HCT116 (cell line): ENCODE measurements around the gene TNIK. TPM values are rescaled to one million over a fixed set of nuclear protein-coding genes. Genes with fewer than 3 reads are reported as not detected.

Experiments
- ATAC-seq: fragments of 200-7000 bp; cut with Tn5 transposase; 2 replicates; pipeline ENCODE4 v1.9.1; 2020; ENCODE audit warnings: mild to moderate bottlenecking, moderate library complexity
- BruUV-seq: library from RNA; stranded (reverse); fragments of 400-500 nt; replicated peaks from 2 replicates; lab custom pipeline; 2021; lab: Mats Ljungman, UMichigan
- CTCF ChIA-PET: fragments of 300-600 bp; sonication (Branson Sonifier 250); formaldehyde crosslinking; loops from one replicate; lab custom pipeline; 2021; ENCODE audit warnings: antibody characterized with exemption; lab: Charles Lee
- POLR2A ChIA-PET: fragments of 300-600, 350-600 bp; sonication (Branson Sonifier 250); formaldehyde crosslinking; loops from one replicate; lab custom pipeline; 2021; ENCODE audit warnings: antibody characterized with exemption; lab: Charles Lee
- RAD21 ChIA-PET, 2 experiments: fragments of 300-600 bp; sonication (Branson Sonifier 250); formaldehyde crosslinking; loops; one replicate each; lab custom pipeline; 2023; ENCODE audit warnings: low total read pairs in 2 of 2; ENCODE audit not compliant: uncharacterized antibody in 2 of 2, unreplicated experiment in 2 of 2, low non-redundant PET in 1 of 2; lab: Charles Lee
- DNase-seq: peaks from one replicate; pipeline ENCODE4 v3.0.0-alpha.2; 2010; ENCODE audit warnings: low read depth, low spot score
- H2AFZ ChIP-seq: fragments of 200-600 bp; shearing (Covaris generic), sonication (generic); 2 replicates; pipeline ENCODE4 v1.6.1; 2017; ENCODE audit warnings: low read depth, mixed run types, mixed read lengths, antibody characterized with exemption, low read length; ENCODE audit not compliant: poor library complexity, severe bottlenecking
- H3K27ac ChIP-seq: 2 replicates; pipeline ENCODE4 v1.5.1; 2012; ENCODE audit warnings: low read depth, low read length
- H3K27me3 ChIP-seq: fragments of 200-600 bp; sonication (generic); 2 replicates; pipeline ENCODE4 v1.6.1; 2016; ENCODE audit warnings: mixed run types, low read length, mixed read lengths; ENCODE audit not compliant: insufficient read depth
- H3K36me3 ChIP-seq, 2 experiments: fragments of 200-500 bp in 1 of 2; fragments of 200-600 bp in 1 of 2; sonication (Bioruptor generic) in 1 of 2; sonication (generic) in 1 of 2; 2 replicates each; pipeline versions ENCODE4 v1.5.1 to v1.6.1; 2014 to 2016; ENCODE audit warnings: low read length in 2 of 2, inconsistent platforms in 1 of 2, mixed read lengths in 1 of 2, mixed run types in 1 of 2; ENCODE audit not compliant: insufficient read depth in 2 of 2, control insufficient read depth in 1 of 2
- H3K4me1 ChIP-seq, 2 experiments: fragments of 200-600 bp in 1 of 2; sonication (generic) in 1 of 2; 2 replicates each; pipeline versions ENCODE4 v1.5.1 to v1.6.1; 2012 to 2017; ENCODE audit warnings: low read length in 2 of 2, inconsistent platforms in 1 of 2, mild to moderate bottlenecking in 1 of 2, mixed read lengths in 1 of 2, mixed run types in 1 of 2, moderate library complexity in 1 of 2; ENCODE audit not compliant: insufficient read depth in 2 of 2, control insufficient read depth in 1 of 2
- H3K4me2 ChIP-seq: fragments of 200-600 bp; sonication (generic); 2 replicates; pipeline ENCODE4 v1.6.1; 2017; ENCODE audit warnings: mixed run types, low read length, mixed read lengths
- H3K4me3 ChIP-seq, 2 experiments: fragments of 200-600 bp in 1 of 2; sonication (generic) in 1 of 2; replicated peaks in 1 of 2; 2 replicates each; pipeline ENCODE4 v1.5.1; 2011 to 2016; ENCODE audit warnings: low read length in 2 of 2, control low read depth in 1 of 2, low read depth in 1 of 2, mild to moderate bottlenecking in 1 of 2, mixed read lengths in 1 of 2, mixed run types in 1 of 2
- H3K79me2 ChIP-seq: fragments of 200-600 bp; sonication (generic); 2 replicates; pipeline ENCODE4 v1.6.1; 2017; ENCODE audit warnings: mild to moderate bottlenecking, mixed run types, low read length, moderate library complexity, mixed read lengths; ENCODE audit not compliant: insufficient read depth
- H3K9ac ChIP-seq: fragments of 200-600 bp; sonication (generic); 2 replicates; pipeline ENCODE4 v1.6.1; 2016; ENCODE audit warnings: low read length, mixed read lengths
- H3K9me2 ChIP-seq: fragments of 200-600 bp; sonication (generic), shearing (Covaris generic); 2 replicates; pipeline ENCODE4 v1.6.1; 2017; ENCODE audit warnings: mixed run types, mild to moderate bottlenecking, moderate library complexity; ENCODE audit not compliant: insufficient read depth
- H3K9me3 ChIP-seq, 2 experiments: fragments of 200-500 bp in 1 of 2; fragments of 200-600 bp in 1 of 2; sonication (Bioruptor generic) in 1 of 2; sonication (generic) in 1 of 2; 2 replicates each; pipeline ENCODE4 v1.6.1; 2014 to 2017; ENCODE audit warnings: low read length in 2 of 2, mixed read lengths in 2 of 2, inconsistent platforms in 1 of 2, low read depth in 1 of 2, mild to moderate bottlenecking in 1 of 2, mixed run types in 1 of 2, moderate library complexity in 1 of 2; ENCODE audit not compliant: control insufficient read depth in 1 of 2, insufficient read depth in 1 of 2
- H4K20me1 ChIP-seq: fragments of 200-600 bp; sonication (generic), shearing (Covaris generic); 2 replicates; pipeline ENCODE4 v1.6.1; 2017; ENCODE audit warnings: mixed run types, mild to moderate bottlenecking, moderate library complexity; ENCODE audit not compliant: insufficient read depth
- CEBPB ChIP-seq: IDR thresholded peaks from 2 replicates; pipeline ENCODE4 v1.6.1; 2012; ENCODE audit warnings: low read depth
- CTCF ChIP-seq, 3 experiments: fragments of 200-600 bp in 1 of 3; sonication (generic) in 1 of 3; IDR thresholded peaks in 2 of 3; conservative IDR thresholded peaks in 1 of 3; 2 replicates each; pipeline ENCODE4 v1.5.1; 2012 to 2017; ENCODE audit warnings: low read depth in 2 of 3, low read length in 2 of 3, antibody characterized with exemption in 1 of 3, borderline replicate concordance in 1 of 3, control low read depth in 1 of 3, mild to moderate bottlenecking in 1 of 3, mixed read lengths in 1 of 3, mixed run types in 1 of 3, moderate library complexity in 1 of 3; ENCODE audit not compliant: insufficient read depth in 1 of 3
- EGR1 ChIP-seq: IDR thresholded peaks from 2 replicates; pipeline ENCODE4 v1.6.1; 2012; ENCODE audit warnings: low read depth
- ELF1 ChIP-seq: IDR thresholded peaks from 2 replicates; pipeline ENCODE4 v1.6.1; 2012; ENCODE audit warnings: low read depth, borderline replicate concordance
- EZH2 ChIP-seq: fragments of 200-600 bp; sonication (generic); IDR thresholded peaks from 2 replicates; pipeline ENCODE4 v1.6.1; 2017; ENCODE audit warnings: antibody characterized with exemption, mixed run types
- EZH2phosphoT487 ChIP-seq: fragments of 200-600 bp; IDR thresholded peaks from 2 replicates; pipeline ENCODE4 v1.6.1; 2018; ENCODE audit warnings: antibody characterized with exemption, borderline replicate concordance
- FOSL1 ChIP-seq: IDR thresholded peaks from 2 replicates; pipeline ENCODE4 v1.6.1; 2012; ENCODE audit warnings: low read depth
- JUND ChIP-seq: IDR thresholded peaks from 2 replicates; pipeline ENCODE4 v1.6.1; 2012
- MAX ChIP-seq: IDR thresholded peaks from 2 replicates; pipeline ENCODE4 v1.6.1; 2012
- POLR2A ChIP-seq: IDR thresholded peaks from 2 replicates; pipeline ENCODE4 v1.7.0; 2011; ENCODE audit warnings: borderline replicate concordance; ENCODE audit not compliant: insufficient read depth, insufficient read length; ENCODE audit errors: extremely low read depth
- POLR2AphosphoS5 ChIP-seq: IDR thresholded peaks from 2 replicates; pipeline ENCODE4 v1.6.1; 2011; ENCODE audit warnings: mild to moderate bottlenecking, low read depth, low read length, moderate library complexity
- RAD21 ChIP-seq: IDR thresholded peaks from 2 replicates; pipeline ENCODE4 v1.6.1; 2012; ENCODE audit warnings: low read depth, mild to moderate bottlenecking
- SP1 ChIP-seq: IDR thresholded peaks from 2 replicates; pipeline ENCODE4 v1.6.1; 2012; ENCODE audit warnings: low read depth
- SRF ChIP-seq: IDR thresholded peaks from 2 replicates; pipeline ENCODE4 v1.6.1; 2012; ENCODE audit warnings: low read depth
- TCF7L2 ChIP-seq: IDR thresholded peaks from 2 replicates; pipeline ENCODE4 v1.7.0; 2011; ENCODE audit warnings: borderline replicate concordance, inconsistent platforms; ENCODE audit not compliant: insufficient read depth, insufficient read length; ENCODE audit errors: extremely low read depth
- YY1 ChIP-seq: IDR thresholded peaks from 2 replicates; pipeline ENCODE4 v1.6.1; 2011; ENCODE audit warnings: low read length, low read depth, moderate library complexity, mild to moderate bottlenecking; ENCODE audit not compliant: insufficient replicate concordance; ENCODE audit errors: extremely low read depth
- ZNF274 ChIP-seq: fragments of 200-500 bp; sonication (Bioruptor generic); IDR thresholded peaks from 2 replicates; pipeline ENCODE4 v1.6.1; 2014; ENCODE audit warnings: mild to moderate bottlenecking, low read depth, low read length, inconsistent platforms
- intact Hi-C: fragments of 100-400 bp; cut with micrococcal nuclease; formaldehyde crosslinking; loops from 2 replicates; pipeline ENCODE4 v1.10.0; 2022
- total RNA-seq: library from RNA; stranded (reverse); gene quantifications from one replicate; pipeline ENCODE4 v1.2.1, GENCODE V29; 2021; ENCODE audit not compliant: unreplicated experiment
- TF ChIP-seq, protein P1 (sequence below): IDR thresholded peaks from 2 replicates; pipeline ENCODE4 v1.6.1; 2012
- TF ChIP-seq, protein P2 (sequence below): IDR thresholded peaks from 2 replicates; pipeline ENCODE4 v1.6.1; 2012; ENCODE audit warnings: low read depth

The TNIK gene
- total RNA-seq, 1 experiment from 2014 or later: 24.1 TPM

DNA sequence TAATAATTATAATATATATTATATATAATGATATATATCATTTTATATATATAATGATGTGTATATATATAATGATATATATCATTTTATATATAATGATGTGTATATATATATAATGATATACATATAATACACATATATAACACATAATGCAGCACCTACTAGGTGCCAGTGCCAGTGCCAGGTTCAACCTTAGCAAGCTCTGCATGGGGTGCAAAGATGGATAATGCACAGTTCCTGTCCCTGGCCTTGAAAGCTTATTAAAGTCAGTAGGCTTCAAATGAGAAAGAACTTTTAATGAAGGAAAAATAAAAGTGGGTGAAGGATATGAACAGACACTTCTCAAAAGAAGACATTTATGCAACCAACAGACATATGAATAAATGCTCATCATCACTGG is 240.9 kb downstream of the TNIK start:
- no TSS peak for BruUV-seq
- DNase-seq (no peak), ATAC-seq (no peak)
- Histone ChIP-seq H3K9ac (no peak overlapping the region), H3K9me2 (no peaks in the 10 kb centered on the region), H3K36me3 (no peaks in the 10 kb centered on the region), H2AFZ (no peak overlapping the region), H3K79me2 (no peaks in the 10 kb centered on the region), H3K4me3 (no peak overlapping the region), H3K27ac (no peak overlapping the region), H3K4me1 (no peaks in the 10 kb centered on the region), H3K9me3 (no peaks in the 10 kb centered on the region), H3K4me2 (no peak overlapping the region), H4K20me1 (no peaks in the 10 kb centered on the region), H3K27me3 (no peaks in the 10 kb centered on the region)
- intact Hi-C loops: no loop called here
- POLR2A ChIA-PET: no interaction called here
- TF ChIP-seq EZH2phosphoT487 (no peak), ZNF274 (no peak), SP1 (no peak), EGR1 (no peak), SRF (no peak), JUND (no peak), MAX (no peak), YY1 (no peak), CTCF (IDR thresholded peaks at IDR 0.05 in 2 of 3, conservative IDR thresholded peaks at IDR 0.05 in 1 of 3; ENCODE audit: borderline replicate concordance in 1 of 3, insufficient read depth in 1 of 3, low read depth in 2 of 3, low read length in 2 of 3) (no peak), CEBPB (no peak), POLR2A (no peak), EZH2 (no peak), FOSL1 (no peak), POLR2AphosphoS5 (no peak), RAD21 (no peak), TCF7L2 (no peak), ELF1 (no peak)
- TF ChIP-seq, protein P1, sequence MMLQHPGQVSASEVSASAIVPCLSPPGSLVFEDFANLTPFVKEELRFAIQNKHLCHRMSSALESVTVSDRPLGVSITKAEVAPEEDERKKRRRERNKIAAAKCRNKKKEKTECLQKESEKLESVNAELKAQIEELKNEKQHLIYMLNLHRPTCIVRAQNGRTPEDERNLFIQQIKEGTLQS: no peak
- TF ChIP-seq, protein P2, sequence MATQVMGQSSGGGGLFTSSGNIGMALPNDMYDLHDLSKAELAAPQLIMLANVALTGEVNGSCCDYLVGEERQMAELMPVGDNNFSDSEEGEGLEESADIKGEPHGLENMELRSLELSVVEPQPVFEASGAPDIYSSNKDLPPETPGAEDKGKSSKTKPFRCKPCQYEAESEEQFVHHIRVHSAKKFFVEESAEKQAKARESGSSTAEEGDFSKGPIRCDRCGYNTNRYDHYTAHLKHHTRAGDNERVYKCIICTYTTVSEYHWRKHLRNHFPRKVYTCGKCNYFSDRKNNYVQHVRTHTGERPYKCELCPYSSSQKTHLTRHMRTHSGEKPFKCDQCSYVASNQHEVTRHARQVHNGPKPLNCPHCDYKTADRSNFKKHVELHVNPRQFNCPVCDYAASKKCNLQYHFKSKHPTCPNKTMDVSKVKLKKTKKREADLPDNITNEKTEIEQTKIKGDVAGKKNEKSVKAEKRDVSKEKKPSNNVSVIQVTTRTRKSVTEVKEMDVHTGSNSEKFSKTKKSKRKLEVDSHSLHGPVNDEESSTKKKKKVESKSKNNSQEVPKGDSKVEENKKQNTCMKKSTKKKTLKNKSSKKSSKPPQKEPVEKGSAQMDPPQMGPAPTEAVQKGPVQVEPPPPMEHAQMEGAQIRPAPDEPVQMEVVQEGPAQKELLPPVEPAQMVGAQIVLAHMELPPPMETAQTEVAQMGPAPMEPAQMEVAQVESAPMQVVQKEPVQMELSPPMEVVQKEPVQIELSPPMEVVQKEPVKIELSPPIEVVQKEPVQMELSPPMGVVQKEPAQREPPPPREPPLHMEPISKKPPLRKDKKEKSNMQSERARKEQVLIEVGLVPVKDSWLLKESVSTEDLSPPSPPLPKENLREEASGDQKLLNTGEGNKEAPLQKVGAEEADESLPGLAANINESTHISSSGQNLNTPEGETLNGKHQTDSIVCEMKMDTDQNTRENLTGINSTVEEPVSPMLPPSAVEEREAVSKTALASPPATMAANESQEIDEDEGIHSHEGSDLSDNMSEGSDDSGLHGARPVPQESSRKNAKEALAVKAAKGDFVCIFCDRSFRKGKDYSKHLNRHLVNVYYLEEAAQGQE: no peak
- CTCF ChIA-PET: no interaction called here
- RAD21 ChIA-PET: no interaction called here
